H1 (cell line): ENCODE data around the gene TSKS. TPM values are rescaled to one million over a fixed set of nuclear protein-coding genes. Genes with fewer than 3 reads are reported as not detected.

Experiments
- CTCF ChIA-PET: fragments of 300-600 bp; sonication (Branson Sonifier 250); formaldehyde crosslinking; loops from one replicate; lab custom pipeline; 2021; ENCODE audit not compliant: partially characterized antibody; lab: Charles Lee
- POLR2A ChIA-PET: fragments of 300-600 bp; sonication (Branson Sonifier 250); formaldehyde crosslinking; loops from one replicate; lab custom pipeline; 2021; ENCODE audit warnings: inconsistent platforms; ENCODE audit not compliant: partially characterized antibody; lab: Charles Lee
- DNase-seq, 2 experiments: peaks; one replicate each; pipeline versions ENCODE4 v3.0.0 to v3.0.0-alpha.2; 2010 to 2022; ENCODE audit warnings: low spot score in 2 of 2, low read depth in 1 of 2, mixed read lengths in 1 of 2
- FAIRE-seq: peaks from 2 replicates; lab custom pipeline; 2011; peaks lifted over from hg19 to GRCh38; lab: Jason Lieb, UNC
- H2AFZ ChIP-seq: 2 replicates; pipeline ENCODE4 v1.8.1; 2012; ENCODE audit warnings: low read length, inconsistent platforms
- H2AK5ac ChIP-seq: 2 replicates; pipeline ENCODE4 v1.6.1; 2013; ENCODE audit warnings: low read depth, low read length
- H2BK120ac ChIP-seq: replicated peaks from 2 replicates; pipeline ENCODE3; 2013; ENCODE audit warnings: low read depth, low read length, inconsistent platforms
- H2BK12ac ChIP-seq: 2 replicates; pipeline ENCODE4 v1.6.1; 2013; ENCODE audit warnings: low read depth, low read length
- H2BK15ac ChIP-seq: 2 replicates; pipeline ENCODE4 v1.6.1; 2013; ENCODE audit warnings: low read length
- H2BK20ac ChIP-seq: 2 replicates; pipeline ENCODE4 v1.6.1; 2013; ENCODE audit warnings: low read length
- H2BK5ac ChIP-seq: 2 replicates; pipeline ENCODE4 v1.6.1; 2013; ENCODE audit warnings: low read depth, low read length
- H3K14ac ChIP-seq: 2 replicates; pipeline ENCODE4 v1.6.1; 2013; ENCODE audit warnings: inconsistent platforms; ENCODE audit not compliant: insufficient read length
- H3K18ac ChIP-seq: 2 replicates; pipeline ENCODE4 v1.6.1; 2013; ENCODE audit warnings: low read length; ENCODE audit errors: extremely low read depth
- H3K23ac ChIP-seq: 2 replicates; pipeline ENCODE4 v1.6.1; 2013; ENCODE audit warnings: inconsistent platforms; ENCODE audit not compliant: insufficient read length
- H3K23me2 ChIP-seq: 2 replicates; pipeline ENCODE4 v1.6.1; 2013; ENCODE audit warnings: low read depth, low read length
- H3K27ac ChIP-seq: 2 replicates; pipeline ENCODE4 v1.6.1; 2011; ENCODE audit warnings: low read depth, low read length, inconsistent platforms
- H3K27me3 ChIP-seq, 4 experiments: replicated peaks in 1 of 4; 1 replicate in 1 of 4; 2 replicates in 3 of 4; pipeline versions ENCODE4 v1.6.1 to v1.8.1; 2011 to 2013; ENCODE audit warnings: low read length in 3 of 4, mild to moderate bottlenecking in 3 of 4, inconsistent platforms in 2 of 4, mixed read lengths in 2 of 4, moderate library complexity in 1 of 4; ENCODE audit not compliant: control insufficient read depth in 3 of 4, insufficient read depth in 3 of 4; ENCODE audit errors: extremely low read depth in 1 of 4
- H3K36me3 ChIP-seq, 4 experiments: 2 replicates each; pipeline versions ENCODE4 v1.6.1 to v1.8.1; 2011 to 2013; ENCODE audit warnings: mild to moderate bottlenecking in 4 of 4, low read length in 3 of 4, moderate library complexity in 2 of 4, control low read depth in 1 of 4, inconsistent platforms in 1 of 4; ENCODE audit not compliant: insufficient read depth in 4 of 4, control insufficient read depth in 2 of 4
- H3K4ac ChIP-seq: replicated peaks from 2 replicates; pipeline ENCODE3; 2013; ENCODE audit warnings: low read length, low read depth, mixed read lengths, inconsistent platforms; ENCODE audit not compliant: insufficient read length
- H3K4me1 ChIP-seq, 4 experiments: replicated peaks in 1 of 4; 1 replicate in 1 of 4; 2 replicates in 3 of 4; pipeline versions ENCODE4 v1.6.1 to v1.8.1; 2011 to 2013; ENCODE audit warnings: low read length in 3 of 4, inconsistent platforms in 2 of 4, mixed read lengths in 1 of 4; ENCODE audit not compliant: insufficient read depth in 4 of 4, control insufficient read depth in 3 of 4
- H3K4me2 ChIP-seq, 2 experiments: 2 replicates each; pipeline versions ENCODE4 v1.6.1 to v1.8.1; 2011 to 2013; ENCODE audit warnings: low read depth in 2 of 2, low read length in 2 of 2, control low read depth in 1 of 2, inconsistent platforms in 1 of 2, mild to moderate bottlenecking in 1 of 2; ENCODE audit not compliant: insufficient read depth in 1 of 2
- H3K4me3 ChIP-seq, 4 experiments: fragments of 200-600, 300-600 bp in 1 of 4; sonication (generic), shearing (Covaris generic), sonication (Bioruptor Twin) in 1 of 4; 2 replicates each; pipeline versions ENCODE4 v1.5.1 to v1.8.1; 2011 to 2016; ENCODE audit warnings: low read length in 4 of 4, low read depth in 3 of 4, control low read depth in 2 of 4, inconsistent platforms in 2 of 4, mild to moderate bottlenecking in 2 of 4, mixed read lengths in 1 of 4, moderate library complexity in 1 of 4; ENCODE audit not compliant: insufficient read depth in 2 of 4; ENCODE audit errors: extremely low read depth in 1 of 4
- H3K56ac ChIP-seq: replicated peaks from 2 replicates; pipeline ENCODE3; 2013; ENCODE audit warnings: low read depth, mild to moderate bottlenecking, mixed read lengths, low read length, inconsistent platforms; ENCODE audit not compliant: insufficient read length
- H3K79me1 ChIP-seq: 2 replicates; pipeline ENCODE4 v1.6.1; 2013; ENCODE audit warnings: low read depth, low read length, control low read depth
- H3K79me2 ChIP-seq, 2 experiments: 2 replicates each; pipeline versions ENCODE4 v1.6.1 to v1.8.1; 2012 to 2013; ENCODE audit warnings: low read length in 2 of 2, mild to moderate bottlenecking in 2 of 2, inconsistent platforms in 1 of 2; ENCODE audit not compliant: insufficient read depth in 2 of 2, control insufficient read depth in 1 of 2
- H3K9ac ChIP-seq, 4 experiments: replicated peaks in 1 of 4; 1 replicate in 1 of 4; 2 replicates in 3 of 4; pipeline versions ENCODE4 v1.6.1 to v1.8.1; 2011 to 2013; ENCODE audit warnings: low read depth in 3 of 4, low read length in 3 of 4, control low read depth in 2 of 4, mild to moderate bottlenecking in 2 of 4, moderate library complexity in 2 of 4, inconsistent platforms in 1 of 4; ENCODE audit errors: extremely low read depth in 1 of 4
- H3K9me3 ChIP-seq, 2 experiments: 2 replicates each; pipeline versions ENCODE4 v1.6.1 to v1.8.1; 2012 to 2013; ENCODE audit warnings: mild to moderate bottlenecking in 2 of 2, moderate library complexity in 2 of 2, control low read depth in 1 of 2, inconsistent platforms in 1 of 2, low read depth in 1 of 2, low read length in 1 of 2, mixed read lengths in 1 of 2; ENCODE audit not compliant: insufficient read depth in 2 of 2
- H4K20me1 ChIP-seq, 2 experiments: replicated peaks in 1 of 2; 2 replicates each; pipeline versions ENCODE3 to v1.8.1; 2011 to 2013; ENCODE audit warnings: inconsistent platforms in 2 of 2, low read length in 2 of 2, mild to moderate bottlenecking in 1 of 2; ENCODE audit not compliant: insufficient read depth in 2 of 2, control insufficient read depth in 1 of 2
- H4K5ac ChIP-seq: 2 replicates; pipeline ENCODE4 v1.6.1; 2013; ENCODE audit warnings: low read length, low read depth, mixed read lengths, inconsistent platforms; ENCODE audit not compliant: insufficient read length
- H4K8ac ChIP-seq: 2 replicates; pipeline ENCODE4 v1.8.0; 2013; ENCODE audit warnings: mild to moderate bottlenecking, moderate library complexity, low read length, inconsistent platforms; ENCODE audit not compliant: insufficient read depth; ENCODE audit errors: extremely low read depth
- H4K91ac ChIP-seq: replicated peaks from 2 replicates; pipeline ENCODE3; 2013; ENCODE audit warnings: low read length, mixed read lengths, inconsistent platforms; ENCODE audit not compliant: insufficient read length
- BCL11A ChIP-seq, 2 experiments: IDR thresholded peaks; one replicate each; pipeline ENCODE4 v1.6.1; 2011; ENCODE audit warnings: low read depth in 2 of 2, low read length in 2 of 2, mild to moderate bottlenecking in 2 of 2
- CHD1 ChIP-seq: IDR thresholded peaks from 2 replicates; pipeline ENCODE4 v1.6.1; 2012; ENCODE audit warnings: low read depth, low read length, improper control_type of control experiment
- EZH2 ChIP-seq: fragments of 200-600 bp; sonication (generic); IDR thresholded peaks from 2 replicates; pipeline ENCODE4 v1.7.1; 2012; ENCODE audit warnings: low read depth, mild to moderate bottlenecking, moderate library complexity, low read length, inconsistent platforms; ENCODE audit not compliant: severe bottlenecking
- KDM1A ChIP-seq: fragments of 200-600, 300-600 bp; sonication (generic); IDR thresholded peaks from 2 replicates; pipeline ENCODE4 v1.7.1; 2016; ENCODE audit warnings: mild to moderate bottlenecking, low read length, borderline replicate concordance
- KDM5A ChIP-seq: fragments of 200-600 bp; IDR thresholded peaks from 2 replicates; pipeline ENCODE4 v1.7.1; 2012; ENCODE audit warnings: mild to moderate bottlenecking, low read length, inconsistent platforms, mixed read lengths
- SIN3A ChIP-seq, 2 experiments: IDR thresholded peaks in 1 of 2; conservative IDR thresholded peaks in 1 of 2; 2 replicates each; pipeline ENCODE4 v1.6.1; 2011 to 2012; ENCODE audit warnings: low read length in 2 of 2, improper control_type of control experiment in 1 of 2, low read depth in 1 of 2, mild to moderate bottlenecking in 1 of 2
- ZNF274 ChIP-seq: IDR thresholded peaks from 2 replicates; pipeline ENCODE4 v1.7.0; 2012; ENCODE audit warnings: low read length, borderline replicate concordance; ENCODE audit errors: extremely low read depth
- WGBS, 2 experiments: shearing (Covaris generic) in 1 of 2; methylation state at CpG; one replicate each; pipeline versions ENCODE4 v1.1.6 to v1.1.7; 2013 to 2015; ENCODE audit warnings: low lambda C conversion rate in 2 of 2, mixed read lengths in 2 of 2, inconsistent platforms in 1 of 2, low coverage in 1 of 2, missing lambda C conversion rate in 1 of 2; ENCODE audit not compliant: insufficient replicate concordance in 2 of 2, insufficient coverage in 1 of 2, insufficient read length in 1 of 2; ENCODE audit errors: extremely low coverage in 1 of 2, missing lambda C conversion rate in 1 of 2; 5-methylcytosine and 5-hydroxymethylcytosine counted together
- polyA plus RNA-seq, 7 experiments: library from polyadenylated mRNA; depleted of rRNA in 3 of 7; stranded (reverse) in 5 of 7; unstranded in 2 of 7; fragments of >200 nt in 5 of 7; fragments of 200-250 nt in 2 of 7; gene quantifications; 1 replicate in 5 of 7; 2 replicates in 1 of 7; 4 replicates in 1 of 7; pipeline versions ENCODE4 v1.2.1 to v1.2.3, GENCODE V29; 2011 to 2013; ENCODE audit warnings: missing spikeins in 2 of 7, mixed read lengths in 2 of 7
- total RNA-seq: library from RNA; stranded (reverse); fragmentation: NEBNext Ultra II Directional; extraction: Animal tissue kit (Norgen Biotek cat#: 25700); gene quantifications from 2 replicates; pipeline ENCODE4 v1.2.1, GENCODE V29; 2021

The TSKS gene
- total and polyA plus RNA-seq, 2 of the 8 experiments (the other 6 are each of a cell fraction or from before 2014, with no cell fraction given): 0.21 TPM; not detected in 1

DNA sequence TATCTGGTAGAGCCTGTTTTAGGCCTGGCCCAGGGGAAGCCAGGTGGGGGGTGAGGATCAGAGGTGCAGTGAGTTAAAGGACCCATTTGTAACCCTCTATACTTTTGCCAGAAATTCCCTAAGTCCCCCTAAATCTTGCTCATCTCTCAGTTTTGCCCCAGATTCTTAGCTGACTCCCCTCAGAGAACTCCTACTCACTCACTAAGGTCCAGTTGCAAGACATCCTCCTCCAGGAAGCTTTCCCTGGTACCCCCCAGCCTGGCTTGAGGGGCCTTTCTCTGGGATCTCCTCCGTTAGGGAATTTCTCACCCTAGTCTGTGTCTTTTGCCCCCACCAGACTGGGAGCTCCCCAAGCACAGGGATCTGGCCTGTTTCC is 1.9 kb downstream of the TSKS start:
- H3K79me2 ChIP-seq: no peaks in the 10 kb centered on the region
- H3K18ac ChIP-seq: no peak overlapping the region
- WGBS, 2 experiments: 80% methylated on average over 1 of the region's 1 CpG; no CpG with 5 or more reads in 1 of the 2 experiments
- H2AFZ ChIP-seq: no peak overlapping the region
- no peak overlapping the region for H4K91ac ChIP-seq
- no peak overlapping the region for H2BK15ac ChIP-seq
- H3K9ac ChIP-seq: no peak overlapping the region
- H2BK20ac ChIP-seq: no peak overlapping the region
- H3K23me2 ChIP-seq: peaks cover 7% of the 10 kb centered on the region
- no peak overlapping the region for H2BK5ac ChIP-seq
- no peak overlapping the region for H3K56ac ChIP-seq
- CTCF ChIA-PET: interaction anchor here (1.1 to 4.4 kb wide), 3 partner anchors 11 to 77 kb away, joined by 3 to 27 read pairs (median 3); no protein-coding TSS in a partner anchor
- H4K5ac ChIP-seq: no peak overlapping the region
- H3K36me3 ChIP-seq: no peaks in the 10 kb centered on the region
- FAIRE-seq: no peak
- POLR2A ChIA-PET: interaction anchor here (0.5 to 1.2 kb wide), 3 partner anchors 12 to 71 kb away, joined by 3 to 4 read pairs (median 4); partner anchors contain the start of gene ADM5
- H3K9me3 ChIP-seq: peaks cover 0 to under 1% of the 10 kb centered on the region in 2 experiments; a peak in 1 of 4 replicates
- H2AK5ac ChIP-seq: no peak overlapping the region
- no peak overlapping the region for H2BK12ac ChIP-seq
- no peak overlapping the region for H3K14ac ChIP-seq
- no peak overlapping the region for H3K27ac ChIP-seq
- H3K4me3 ChIP-seq: no peak overlapping the region
- H3K4me1 ChIP-seq: peaks cover 0 to 6% (median 3%) of the 10 kb centered on the region in 4 experiments; a peak in 3 of 7 replicates
- H3K79me1 ChIP-seq: no peaks in the 10 kb centered on the region
- H3K4me2 ChIP-seq: no peak overlapping the region
- DNase-seq: no peak
- no peak overlapping the region for H3K23ac ChIP-seq
- no peak overlapping the region for H2BK120ac ChIP-seq
- no peak for TF ChIP-seq BCL11A (IDR thresholded peaks at IDR 0.05; ENCODE audit: low read depth in 2 of 2, low read length in 2 of 2)
- no peak for TF ChIP-seq KDM5A
- no peak for TF ChIP-seq KDM1A
- no peak for TF ChIP-seq CHD1
- no peak for TF ChIP-seq ZNF274
- no peak for TF ChIP-seq SIN3A (conservative IDR thresholded peaks at IDR 0.05 in 1 of 2, IDR thresholded peaks at IDR 0.05 in 1 of 2; ENCODE audit: low read depth in 1 of 2, low read length in 2 of 2)
- no peak for TF ChIP-seq EZH2
- TF ChIP-seq, all 59 proteins: peak for 0
- Histone ChIP-seq H4K8ac (no peak overlapping the region), H4K20me1 (no peaks in the 10 kb centered on the region), H3K4ac (no peak overlapping the region), H3K27me3 (no peaks in the 10 kb centered on the region)
